Measurements from ENCODE around the gene BAIAP2.

Gene BAIAP2

DNA sequence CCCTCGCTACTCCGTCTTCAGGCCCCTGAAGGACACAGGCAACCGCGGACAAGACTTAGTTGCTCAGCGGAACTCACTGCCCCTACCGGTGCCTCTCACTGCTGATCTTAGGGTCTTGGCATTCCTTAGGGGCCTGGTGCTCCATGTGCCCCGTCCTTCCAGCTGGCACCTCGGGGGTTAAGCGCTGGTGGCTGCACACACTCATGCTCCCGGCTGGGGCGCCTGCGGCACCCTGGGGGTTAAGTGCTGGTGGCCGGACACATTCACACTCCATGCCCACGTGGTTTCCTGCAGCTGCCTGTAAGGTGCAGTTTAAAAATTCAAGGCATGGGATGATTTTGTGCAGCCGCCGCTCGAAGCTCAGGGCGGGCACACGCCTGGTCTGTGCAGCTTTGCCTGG lies 45.1 kb downstream of the BAIAP2 start:
- no peak overlapping the region for H3K4me3 ChIP-seq (ENCODE audit: low read length, poor library complexity, severe bottlenecking)
- H3K9ac ChIP-seq (ENCODE audit: low read depth, low read length, poor library complexity, severe bottlenecking): no peak overlapping the region
- H2AFZ ChIP-seq (ENCODE audit: low read length): no peak overlapping the region
- H3K79me2 ChIP-seq (ENCODE audit: insufficient read depth, low read length): no peaks in the 10 kb centered on the region
- no peaks in the 10 kb centered on the region for H4K20me1 ChIP-seq (ENCODE audit: insufficient read depth, low read length, poor library complexity, severe bottlenecking)
- no peaks in the 10 kb centered on the region for H3K36me3 ChIP-seq (ENCODE audit: insufficient read depth, low read length)
- H3K27me3 ChIP-seq (ENCODE audit: insufficient read depth, low read length, poor library complexity, severe bottlenecking): no peaks in the 10 kb centered on the region
- no peak for TF ChIP-seq EZH2phosphoT487 (IDR thresholded peaks at IDR 0.05; ENCODE audit: borderline replicate concordance)
- no peak for TF ChIP-seq CTCF (conservative IDR thresholded peaks at IDR 0.05; ENCODE audit: low read length)
- no peak overlapping the region for H3K4me2 ChIP-seq (ENCODE audit: low read depth, low read length, poor library complexity, severe bottlenecking)
- H3K4me1 ChIP-seq (ENCODE audit: insufficient read depth, low read length, poor library complexity, severe bottlenecking): no peaks in the 10 kb centered on the region
- no peaks in the 10 kb centered on the region for H3K9me3 ChIP-seq (ENCODE audit: insufficient read depth, low read depth, low read length)
- no peaks in the 10 kb centered on the region for H3K9me2 ChIP-seq (replicated peaks; ENCODE audit: low read depth, low read length)
- no peaks in the 10 kb centered on the region for H3F3A ChIP-seq (ENCODE audit: low read depth)

DNA sequence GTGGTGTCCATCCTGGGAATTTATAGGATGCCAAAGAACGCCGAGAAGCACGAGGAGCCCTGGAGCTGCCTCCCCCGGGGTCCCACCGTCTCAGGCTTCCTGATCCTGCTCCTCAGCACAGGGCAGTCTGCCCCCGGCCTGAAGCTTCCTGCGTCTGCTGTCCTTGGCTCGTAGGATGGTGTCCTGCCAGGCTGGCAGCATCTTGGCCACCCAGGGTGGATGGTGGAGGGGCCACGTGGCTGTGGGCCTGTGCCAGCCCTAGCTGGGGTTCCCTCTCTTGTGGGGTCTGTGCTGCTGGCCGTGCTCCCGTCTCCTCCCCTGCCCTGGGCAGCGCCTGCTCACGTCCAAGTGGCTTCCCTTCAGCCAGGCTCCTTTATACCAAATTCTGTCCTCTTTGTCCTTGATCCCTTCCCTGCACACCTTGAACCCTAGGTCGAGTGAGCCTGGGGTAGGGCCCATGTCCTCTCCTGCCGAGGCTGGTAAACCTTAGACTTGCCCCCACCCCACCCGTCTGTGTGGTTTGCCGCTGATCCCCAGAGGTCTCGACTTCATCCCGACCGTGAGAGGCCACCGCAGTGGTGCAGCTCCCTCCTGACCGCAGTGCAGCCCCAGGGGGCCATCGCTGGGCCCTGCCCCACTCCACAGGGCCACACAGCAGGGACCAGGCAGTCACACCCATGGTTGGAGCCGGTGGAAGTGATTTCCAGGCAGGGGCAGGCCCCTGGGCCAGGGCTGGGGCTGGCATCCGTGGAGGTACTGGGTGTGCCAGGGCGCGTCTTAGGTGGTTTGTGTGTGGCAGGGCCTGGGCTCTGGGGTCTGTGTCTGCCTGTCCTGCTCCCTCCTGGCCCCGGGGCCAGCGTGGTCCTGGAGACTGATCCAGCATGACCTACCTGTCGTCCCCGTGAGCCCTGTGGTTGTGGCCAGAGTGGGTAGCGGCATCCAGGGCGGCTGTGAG lies 46.5 kb downstream of the BAIAP2 start:
- H3K36me3 ChIP-seq (ENCODE audit: insufficient read depth, low read length): no peaks in the 10 kb centered on the region
- no peaks in the 10 kb centered on the region for H3K27me3 ChIP-seq (ENCODE audit: insufficient read depth, low read length, poor library complexity, severe bottlenecking)
- H3K9me2 ChIP-seq (replicated peaks; ENCODE audit: low read depth, low read length): no peaks in the 10 kb centered on the region
- no peaks in the 10 kb centered on the region for H3K4me1 ChIP-seq (ENCODE audit: insufficient read depth, low read length, poor library complexity, severe bottlenecking)
- H3K4me3 ChIP-seq (ENCODE audit: low read length, poor library complexity, severe bottlenecking): no peak overlapping the region
- H4K20me1 ChIP-seq (ENCODE audit: insufficient read depth, low read length, poor library complexity, severe bottlenecking): no peaks in the 10 kb centered on the region
- no peak for TF ChIP-seq CTCF (conservative IDR thresholded peaks at IDR 0.05; ENCODE audit: low read length)
- TF ChIP-seq EZH2phosphoT487 (IDR thresholded peaks at IDR 0.05; ENCODE audit: borderline replicate concordance): no peak
- H3K4me2 ChIP-seq (ENCODE audit: low read depth, low read length, poor library complexity, severe bottlenecking): no peak overlapping the region
- H3F3A ChIP-seq (ENCODE audit: low read depth): no peaks in the 10 kb centered on the region
- H3K9me3 ChIP-seq (ENCODE audit: insufficient read depth, low read depth, low read length): no peaks in the 10 kb centered on the region
- no peak overlapping the region for H3K9ac ChIP-seq (ENCODE audit: low read depth, low read length, poor library complexity, severe bottlenecking)
- no peak overlapping the region for H2AFZ ChIP-seq (ENCODE audit: low read length)
- H3K79me2 ChIP-seq (ENCODE audit: insufficient read depth, low read length): no peaks in the 10 kb centered on the region

- Histone ChIP-seq H2AFZ (ENCODE audit: low read length) (no peak overlapping the region), H3K9me3 (ENCODE audit: insufficient read depth, low read depth, low read length) (no peaks in the 10 kb centered on the region), H4K20me1 (ENCODE audit: insufficient read depth, low read length, poor library complexity, severe bottlenecking) (no peaks in the 10 kb centered on the region), H3K4me1 (ENCODE audit: insufficient read depth, low read length, poor library complexity, severe bottlenecking) (no peaks in the 10 kb centered on the region), H3K9me2 (replicated peaks; ENCODE audit: low read depth, low read length) (no peaks in the 10 kb centered on the region), H3K4me3 (ENCODE audit: low read length, poor library complexity, severe bottlenecking) (no peak overlapping the region), H3K9ac (ENCODE audit: low read depth, low read length, poor library complexity, severe bottlenecking) (no peak overlapping the region), H3K4me2 (ENCODE audit: low read depth, low read length, poor library complexity, severe bottlenecking) (no peak overlapping the region), H3K36me3 (ENCODE audit: insufficient read depth, low read length) (no peaks in the 10 kb centered on the region), H3F3A (ENCODE audit: low read depth) (no peaks in the 10 kb centered on the region), H3K79me2 (ENCODE audit: insufficient read depth, low read length) (no peaks in the 10 kb centered on the region), H3K27me3 (ENCODE audit: insufficient read depth, low read length, poor library complexity, severe bottlenecking) (no peaks in the 10 kb centered on the region)
- no peak for TF ChIP-seq EZH2phosphoT487 (IDR thresholded peaks at IDR 0.05; ENCODE audit: borderline replicate concordance)
- no peak for TF ChIP-seq CTCF (conservative IDR thresholded peaks at IDR 0.05; ENCODE audit: low read length)
These were observed 47.5 kb downstream of the BAIAP2 start for GRCh38 chr17:81082177-81083073.

Data from Loucy (cell line).